T-helper 17 cell (primary cell): Measurements from ENCODE around the gene TP53I3. TPM values are rescaled to one million over a fixed set of nuclear protein-coding genes. Genes with fewer than 3 reads are reported as not detected.
A peak's percentile ranks its signal among the peaks of the same experiment; 100 is the strongest.

Experiments
- ATAC-seq: fragments of 150-1000 bp; cut with Tn5 transposase; 2 replicates; pipeline ENCODE4 v1.10.0; 2021; ENCODE audit warnings: mild to moderate bottlenecking, moderate library complexity
- DNase-seq, 3 donors: peaks; one replicate each; pipeline versions ENCODE4 v3.0.0 to v3.0.0-alpha.2; 2020 to 2021
- H3K9me3 ChIP-seq: one replicate; pipeline ENCODE4 v1.7.0; 2013; ENCODE audit warnings: low read length, mild to moderate bottlenecking; ENCODE audit not compliant: control insufficient read depth, poor library complexity, severe bottlenecking
- H3K27ac Mint-ChIP-seq: one replicate; pipeline ENCODE4 v1.8.0; 2022; ENCODE audit warnings: mild to moderate bottlenecking, moderate library complexity, mixed read lengths
- H3K27me3 Mint-ChIP-seq: one replicate; pipeline ENCODE4 v1.8.0; 2022; ENCODE audit warnings: mixed read lengths
- H3K36me3 Mint-ChIP-seq: one replicate; pipeline ENCODE4 v1.8.0; 2022; ENCODE audit warnings: low read depth, mixed read lengths
- H3K4me1 Mint-ChIP-seq: one replicate; pipeline ENCODE4 v1.8.0; 2022; ENCODE audit warnings: mild to moderate bottlenecking, mixed read lengths
- H3K4me3 Mint-ChIP-seq: one replicate; pipeline ENCODE4 v1.8.0; 2022; ENCODE audit warnings: mild to moderate bottlenecking, moderate library complexity, mixed read lengths
- total RNA-seq, 4 donors: library from RNA in 2 of 4; stranded (reverse) in 2 of 4; gene quantifications; one replicate each; pipeline ENCODE4 v1.2.3 and lab custom pipeline; 2022 to 2026

Gene TP53I3
- total RNA-seq: under 1 TPM; 0.17 to 0.34 TPM
- total RNA-seq (lab: John Stamatoyannopoulos, UW): 0.15 to 0.23 reads per million in 2 donors

GRCh38 chr2:24084386-24085199 is at the start of gene TP53I3:
Gene TP53I3, minus strand, starts transcription at chr2:24084834. Its CDS starts 508 bp downstream, at chr2:24084326.
- Mint-ChIP-seq H3K27ac (peak within 1 kb of the TSS; percentile 60), H3K4me1 (peaks cover 14% of the 10 kb centered on the region), H3K4me3 (peak within 1 kb of the TSS; percentile 90), H3K27me3 (no peaks in the 10 kb centered on the region), H3K36me3 (no peaks in the 10 kb centered on the region)
- ATAC-seq: peak; percentile 94
- peak; percentile 75 to 89 (median 83) for DNase-seq
- no peaks in the 10 kb centered on the region for H3K9me3 ChIP-seq

- no peak for DNase-seq
- H3K4me3 Mint-ChIP-seq: no peak overlapping the region
- H3K36me3 Mint-ChIP-seq: peaks cover 10% of the 10 kb centered on the region
- no peak for ATAC-seq
- H3K27ac Mint-ChIP-seq: no peak overlapping the region
- peaks cover 4% of the 10 kb centered on the region for H3K4me1 Mint-ChIP-seq
- no peaks in the 10 kb centered on the region for H3K27me3 Mint-ChIP-seq
- no peaks in the 10 kb centered on the region for H3K9me3 ChIP-seq
Observed at GRCh38 chr2:24132543-24132942, 47.9 kb upstream of the TP53I3 start.

GRCh38 chr2:24125956-24126355 is 41.3 kb upstream of the TP53I3 start:
- Mint-ChIP-seq H3K36me3 (peaks cover 6% of the 10 kb centered on the region), H3K4me1 (peaks cover 17% of the 10 kb centered on the region), H3K27ac (no peak overlapping the region), H3K4me3 (no peak overlapping the region), H3K27me3 (no peaks in the 10 kb centered on the region)
- ATAC-seq (no peak), DNase-seq (no peak)
- no peaks in the 10 kb centered on the region for H3K9me3 ChIP-seq

GRCh38 chr2:24123922-24124580 is 39.4 kb upstream of the TP53I3 start:
- DNase-seq: no peak
- Mint-ChIP-seq H3K4me1 (peaks cover 17% of the 10 kb centered on the region), H3K4me3 (peak overlapping the region; percentile 87), H3K27ac (peak overlapping the region; percentile 53), H3K36me3 (peaks cover 6% of the 10 kb centered on the region), H3K27me3 (no peaks in the 10 kb centered on the region)
- no peaks in the 10 kb centered on the region for H3K9me3 ChIP-seq
- peak; percentile 7 for ATAC-seq

GRCh38 chr2:24123195-24123921 is 38.7 kb upstream of the TP53I3 start, which contains the start of the genes FAM228B and PFN4:
Gene FAM228B, plus strand, starts transcription at chr2:24123469. Its CDS starts 893 bp downstream, at chr2:24124362.
Gene PFN4, minus strand, starts transcription at chr2:24123334. Its CDS starts 799 bp downstream, at chr2:24122535.
- peaks cover 17% of the 10 kb centered on the region for H3K4me1 Mint-ChIP-seq
- ATAC-seq (peak; percentile 89), DNase-seq (peak; percentile 25 to 32 (median 27))
- H3K4me3 Mint-ChIP-seq: peak within 1 kb of the TSS; percentile 87
- H3K9me3 ChIP-seq: no peaks in the 10 kb centered on the region
- peak within 1 kb of the TSS; percentile 76 for H3K27ac Mint-ChIP-seq
- no peaks in the 10 kb centered on the region for H3K27me3 Mint-ChIP-seq
- peaks cover 6% of the 10 kb centered on the region for H3K36me3 Mint-ChIP-seq

GRCh38 chr2:24122366-24123194 is 37.9 kb upstream of the TP53I3 start:
- peak overlapping the region; percentile 76 for H3K27ac Mint-ChIP-seq
- ATAC-seq: no peak
- no peaks in the 10 kb centered on the region for H3K9me3 ChIP-seq
- peaks cover 20% of the 10 kb centered on the region for H3K4me1 Mint-ChIP-seq
- H3K4me3 Mint-ChIP-seq: peak overlapping the region; percentile 83
- no peaks in the 10 kb centered on the region for H3K27me3 Mint-ChIP-seq
- no peak for DNase-seq
- peaks cover 5% of the 10 kb centered on the region for H3K36me3 Mint-ChIP-seq

- ATAC-seq: no peak
- Mint-ChIP-seq H3K4me1 (peaks cover 20% of the 10 kb centered on the region), H3K4me3 (no peak overlapping the region), H3K27me3 (no peaks in the 10 kb centered on the region), H3K27ac (no peak overlapping the region), H3K36me3 (peaks cover 5% of the 10 kb centered on the region)
- H3K9me3 ChIP-seq: no peaks in the 10 kb centered on the region
- no peak for DNase-seq
Observed at GRCh38 chr2:24121469-24121868, 36.8 kb upstream of the TP53I3 start.

- H3K27me3 Mint-ChIP-seq: no peaks in the 10 kb centered on the region
- peaks cover 20% of the 10 kb centered on the region for H3K4me1 Mint-ChIP-seq
- DNase-seq: no peak
- H3K36me3 Mint-ChIP-seq: peaks cover 5% of the 10 kb centered on the region
- no peak for ATAC-seq
- H3K27ac Mint-ChIP-seq: no peak overlapping the region
- H3K9me3 ChIP-seq: no peaks in the 10 kb centered on the region
- H3K4me3 Mint-ChIP-seq: no peak overlapping the region
Observed at GRCh38 chr2:24121066-24121465, 36.4 kb upstream of the TP53I3 start.

GRCh38 chr2:24117902-24118301 is 33.3 kb upstream of the TP53I3 start:
- peak overlapping the region; percentile 60 for H3K27ac Mint-ChIP-seq
- peaks cover 3% of the 10 kb centered on the region for H3K36me3 Mint-ChIP-seq
- no peak overlapping the region for H3K4me3 Mint-ChIP-seq
- ATAC-seq (no peak), DNase-seq (no peak)
- H3K27me3 Mint-ChIP-seq: no peaks in the 10 kb centered on the region
- H3K4me1 Mint-ChIP-seq: peaks cover 8% of the 10 kb centered on the region
- no peaks in the 10 kb centered on the region for H3K9me3 ChIP-seq

GRCh38 chr2:24115057-24115456 is 30.4 kb upstream of the TP53I3 start:
- no peaks in the 10 kb centered on the region for H3K9me3 ChIP-seq
- Mint-ChIP-seq H3K27ac (no peak overlapping the region), H3K36me3 (peaks cover 3% of the 10 kb centered on the region), H3K4me3 (no peak overlapping the region), H3K4me1 (peaks cover 3% of the 10 kb centered on the region), H3K27me3 (no peaks in the 10 kb centered on the region)
- no peak for DNase-seq
- no peak for ATAC-seq

- no peaks in the 10 kb centered on the region for H3K9me3 ChIP-seq
- Mint-ChIP-seq H3K27me3 (no peaks in the 10 kb centered on the region), H3K36me3 (no peaks in the 10 kb centered on the region), H3K4me3 (no peak overlapping the region), H3K4me1 (no peaks in the 10 kb centered on the region), H3K27ac (no peak overlapping the region)
- ATAC-seq (no peak), DNase-seq (no peak)
Observed at GRCh38 chr2:24111407-24111901, 26.8 kb upstream of the TP53I3 start.

- no peak for DNase-seq
- Mint-ChIP-seq H3K27me3 (no peaks in the 10 kb centered on the region), H3K4me3 (no peak overlapping the region), H3K27ac (no peak overlapping the region), H3K4me1 (no peaks in the 10 kb centered on the region), H3K36me3 (no peaks in the 10 kb centered on the region)
- ATAC-seq: no peak
- H3K9me3 ChIP-seq: no peaks in the 10 kb centered on the region
Observed at GRCh38 chr2:24110660-24111303, 26.1 kb upstream of the TP53I3 start.
